ENCODE results near the gene HPN. TPM values are rescaled to one million over a fixed set of nuclear protein-coding genes. Genes with fewer than 3 reads are reported as not detected.

HPN gene
- total and polyA plus RNA-seq, 2 of the 13 experiments (the other 11 are each of a cell fraction or from before 2014, with no cell fraction given): 46.7 to 261 TPM

DNA sequence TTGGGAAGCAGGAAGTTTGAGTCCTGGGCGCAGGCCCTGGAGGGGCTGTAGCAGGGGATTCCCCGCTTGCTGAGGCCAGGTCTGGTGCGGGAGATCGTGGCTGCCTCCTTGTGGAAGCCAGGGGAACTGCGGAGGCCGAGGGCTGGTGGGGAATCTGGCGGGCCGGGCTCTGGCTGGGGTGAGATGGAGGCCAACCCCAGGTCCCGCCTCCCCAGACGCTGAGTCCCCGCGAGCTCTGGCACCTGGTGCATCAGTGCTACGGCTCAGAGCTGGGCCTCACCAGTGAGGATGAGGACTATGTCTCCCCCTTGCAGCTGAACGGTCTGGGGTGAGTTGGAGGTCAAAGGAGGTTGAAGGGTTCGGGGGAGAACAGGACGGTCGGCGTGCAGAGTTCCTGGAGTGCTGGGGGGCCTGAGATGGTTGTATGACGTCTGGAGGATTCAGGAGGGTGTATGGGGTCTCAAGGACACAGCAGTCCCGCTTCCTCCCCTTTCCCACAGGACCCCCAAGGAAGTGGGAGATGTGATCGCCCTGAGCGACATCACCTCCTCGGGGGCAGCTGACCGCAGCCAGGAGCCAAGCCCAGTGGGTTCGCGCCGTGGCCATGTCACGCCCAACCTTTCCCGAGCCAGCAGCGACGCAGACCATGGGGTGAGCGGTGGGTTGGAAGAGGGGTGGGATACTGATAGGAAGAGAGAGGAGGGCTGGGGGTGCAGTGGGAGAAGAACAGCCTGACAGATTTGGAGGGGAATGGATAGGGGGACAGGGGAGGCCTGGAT is 28.3 kb upstream of the HPN start (continued):
- TF ChIP-seq, protein P1, sequence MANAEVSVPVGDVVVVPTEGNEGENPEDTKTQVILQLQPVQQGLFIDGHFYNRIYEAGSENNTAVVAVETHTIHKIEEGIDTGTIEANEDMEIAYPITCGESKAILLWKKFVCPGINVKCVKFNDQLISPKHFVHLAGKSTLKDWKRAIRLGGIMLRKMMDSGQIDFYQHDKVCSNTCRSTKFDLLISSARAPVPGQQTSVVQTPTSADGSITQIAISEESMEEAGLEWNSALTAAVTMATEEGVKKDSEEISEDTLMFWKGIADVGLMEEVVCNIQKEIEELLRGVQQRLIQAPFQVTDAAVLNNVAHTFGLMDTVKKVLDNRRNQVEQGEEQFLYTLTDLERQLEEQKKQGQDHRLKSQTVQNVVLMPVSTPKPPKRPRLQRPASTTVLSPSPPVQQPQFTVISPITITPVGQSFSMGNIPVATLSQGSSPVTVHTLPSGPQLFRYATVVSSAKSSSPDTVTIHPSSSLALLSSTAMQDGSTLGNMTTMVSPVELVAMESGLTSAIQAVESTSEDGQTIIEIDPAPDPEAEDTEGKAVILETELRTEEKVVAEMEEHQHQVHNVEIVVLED (CRISPR knock-in tag; IDR thresholded peaks at IDR 0.05; ENCODE audit: borderline replicate concordance): 0 out of 2 replicates have a peak, but pooled peaks have one; percentile 15
- TF ChIP-seq, protein P2, sequence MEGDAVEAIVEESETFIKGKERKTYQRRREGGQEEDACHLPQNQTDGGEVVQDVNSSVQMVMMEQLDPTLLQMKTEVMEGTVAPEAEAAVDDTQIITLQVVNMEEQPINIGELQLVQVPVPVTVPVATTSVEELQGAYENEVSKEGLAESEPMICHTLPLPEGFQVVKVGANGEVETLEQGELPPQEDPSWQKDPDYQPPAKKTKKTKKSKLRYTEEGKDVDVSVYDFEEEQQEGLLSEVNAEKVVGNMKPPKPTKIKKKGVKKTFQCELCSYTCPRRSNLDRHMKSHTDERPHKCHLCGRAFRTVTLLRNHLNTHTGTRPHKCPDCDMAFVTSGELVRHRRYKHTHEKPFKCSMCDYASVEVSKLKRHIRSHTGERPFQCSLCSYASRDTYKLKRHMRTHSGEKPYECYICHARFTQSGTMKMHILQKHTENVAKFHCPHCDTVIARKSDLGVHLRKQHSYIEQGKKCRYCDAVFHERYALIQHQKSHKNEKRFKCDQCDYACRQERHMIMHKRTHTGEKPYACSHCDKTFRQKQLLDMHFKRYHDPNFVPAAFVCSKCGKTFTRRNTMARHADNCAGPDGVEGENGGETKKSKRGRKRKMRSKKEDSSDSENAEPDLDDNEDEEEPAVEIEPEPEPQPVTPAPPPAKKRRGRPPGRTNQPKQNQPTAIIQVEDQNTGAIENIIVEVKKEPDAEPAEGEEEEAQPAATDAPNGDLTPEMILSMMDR (CRISPR knock-in tag; IDR thresholded peaks at IDR 0.05): peak; percentile 92
- 0 out of 2 replicates have a peak, but pooled peaks have one; percentile 3 for TF ChIP-seq NRL (CRISPR knock-in tag; IDR thresholded peaks at IDR 0.05; ENCODE audit: borderline replicate concordance)
- no peak for TF ChIP-seq KDM5A (IDR thresholded peaks at IDR 0.05; ENCODE audit: borderline replicate concordance, low read length)
- no peak for TF ChIP-seq SCMH1 (CRISPR knock-in tag; IDR thresholded peaks at IDR 0.05; ENCODE audit: borderline replicate concordance)
- TF ChIP-seq ZNF607 (CRISPR knock-in tag; IDR thresholded peaks at IDR 0.05; ENCODE audit: borderline replicate concordance): no peak
- TF ChIP-seq STAG1 (CRISPR knock-in tag; IDR thresholded peaks at IDR 0.05): peak; percentile 93
- no peak for TF ChIP-seq ZFAT (CRISPR knock-in tag; conservative IDR thresholded peaks at IDR 0.05)
- TF ChIP-seq ZNF557 (CRISPR knock-in tag; IDR thresholded peaks at IDR 0.05): no peak
- TF ChIP-seq, protein P3, sequence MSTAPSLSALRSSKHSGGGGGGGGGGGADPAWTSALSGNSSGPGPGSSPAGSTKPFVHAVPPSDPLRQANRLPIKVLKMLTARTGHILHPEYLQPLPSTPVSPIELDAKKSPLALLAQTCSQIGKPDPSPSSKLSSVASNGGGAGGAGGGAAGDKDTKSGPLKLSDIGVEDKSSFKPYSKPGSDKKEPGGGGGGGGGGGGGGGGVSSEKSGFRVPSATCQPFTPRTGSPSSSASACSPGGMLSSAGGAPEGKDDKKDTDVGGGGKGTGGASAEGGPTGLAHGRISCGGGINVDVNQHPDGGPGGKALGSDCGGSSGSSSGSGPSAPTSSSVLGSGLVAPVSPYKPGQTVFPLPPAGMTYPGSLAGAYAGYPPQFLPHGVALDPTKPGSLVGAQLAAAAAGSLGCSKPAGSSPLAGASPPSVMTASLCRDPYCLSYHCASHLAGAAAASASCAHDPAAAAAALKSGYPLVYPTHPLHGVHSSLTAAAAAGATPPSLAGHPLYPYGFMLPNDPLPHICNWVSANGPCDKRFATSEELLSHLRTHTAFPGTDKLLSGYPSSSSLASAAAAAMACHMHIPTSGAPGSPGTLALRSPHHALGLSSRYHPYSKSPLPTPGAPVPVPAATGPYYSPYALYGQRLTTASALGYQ (CRISPR knock-in tag; IDR thresholded peaks at IDR 0.05): 0 out of 2 replicates have a peak, but pooled peaks have one; percentile 38
- TF ChIP-seq MAF1 (CRISPR knock-in tag; IDR thresholded peaks at IDR 0.05; ENCODE audit: borderline replicate concordance): 0 out of 2 replicates have a peak, but pooled peaks have one; percentile 37
- TF ChIP-seq FOXP1 (IDR thresholded peaks at IDR 0.05): no peak
- TF ChIP-seq FOXP1 (CRISPR knock-in tag; IDR thresholded peaks at IDR 0.05): no peak
- TF ChIP-seq RELA (CRISPR knock-in tag; IDR thresholded peaks at IDR 0.05): peak; percentile 69; the same call in 1 of the 2 replicates
- no peak for TF ChIP-seq ZNF20 (CRISPR knock-in tag; IDR thresholded peaks at IDR 0.05)
- no peak for TF ChIP-seq CBX1 (IDR thresholded peaks at IDR 0.05; ENCODE audit: low read depth)
- TF ChIP-seq ONECUT2 (CRISPR knock-in tag; IDR thresholded peaks at IDR 0.05): no peak
- no peak for TF ChIP-seq ZSCAN9 (CRISPR knock-in tag; IDR thresholded peaks at IDR 0.05; ENCODE audit: borderline replicate concordance)
- TF ChIP-seq MAZ (IDR thresholded peaks at IDR 0.05; ENCODE audit: borderline replicate concordance, low read depth, low read length): no peak
- peak; percentile 36; the same call in 1 of the 2 replicates for TF ChIP-seq MAZ (CRISPR knock-in tag; IDR thresholded peaks at IDR 0.05; ENCODE audit: low read depth)
- peak; percentile 46; the same call in 1 of the 2 replicates for TF ChIP-seq CCDC6 (CRISPR knock-in tag; IDR thresholded peaks at IDR 0.05)
- TF ChIP-seq, protein P4, sequence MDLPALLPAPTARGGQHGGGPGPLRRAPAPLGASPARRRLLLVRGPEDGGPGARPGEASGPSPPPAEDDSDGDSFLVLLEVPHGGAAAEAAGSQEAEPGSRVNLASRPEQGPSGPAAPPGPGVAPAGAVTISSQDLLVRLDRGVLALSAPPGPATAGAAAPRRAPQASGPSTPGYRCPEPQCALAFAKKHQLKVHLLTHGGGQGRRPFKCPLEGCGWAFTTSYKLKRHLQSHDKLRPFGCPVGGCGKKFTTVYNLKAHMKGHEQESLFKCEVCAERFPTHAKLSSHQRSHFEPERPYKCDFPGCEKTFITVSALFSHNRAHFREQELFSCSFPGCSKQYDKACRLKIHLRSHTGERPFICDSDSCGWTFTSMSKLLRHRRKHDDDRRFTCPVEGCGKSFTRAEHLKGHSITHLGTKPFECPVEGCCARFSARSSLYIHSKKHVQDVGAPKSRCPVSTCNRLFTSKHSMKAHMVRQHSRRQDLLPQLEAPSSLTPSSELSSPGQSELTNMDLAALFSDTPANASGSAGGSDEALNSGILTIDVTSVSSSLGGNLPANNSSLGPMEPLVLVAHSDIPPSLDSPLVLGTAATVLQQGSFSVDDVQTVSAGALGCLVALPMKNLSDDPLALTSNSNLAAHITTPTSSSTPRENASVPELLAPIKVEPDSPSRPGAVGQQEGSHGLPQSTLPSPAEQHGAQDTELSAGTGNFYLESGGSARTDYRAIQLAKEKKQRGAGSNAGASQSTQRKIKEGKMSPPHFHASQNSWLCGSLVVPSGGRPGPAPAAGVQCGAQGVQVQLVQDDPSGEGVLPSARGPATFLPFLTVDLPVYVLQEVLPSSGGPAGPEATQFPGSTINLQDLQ (CRISPR knock-in tag; IDR thresholded peaks at IDR 0.05): no peak
- 0 out of 2 replicates have a peak, but pooled peaks have one; percentile 67 for TF ChIP-seq CC2D1A (CRISPR knock-in tag; IDR thresholded peaks at IDR 0.05)
